Head of caudate nucleus (tissue), 42 donors: ENCODE data around the gene SAE1.
"Not testable (repeated sequence)": the region's sequence is repeated elsewhere in the genome, so short reads cannot be mapped to it uniquely, and the experiment has no call there.

Experiments used
- DNase-seq, 42 donors: peaks; one replicate each; pipeline versions ENCODE4 v3.0.0 to v3.0.0-alpha.2; 2020 to 2021; ENCODE audit warnings: mixed read lengths in 7 of 42
- intact Hi-C: fragments of 100-400 bp; cut with DNase I; formaldehyde crosslinking; loops from one replicate; pipeline ENCODE4 v1.15.0; 2022

Gene SAE1

GRCh38 chr19:47122359-47123335, 8.0 kb upstream of the SAE1 start:
- DNase-seq: peak in 1 of 42 donors; percentile 9
- intact Hi-C loops: no loop called here

GRCh38 chr19:47123406-47123805, 7.2 kb upstream of the SAE1 start:
- intact Hi-C loops: no loop called here
- no peak for DNase-seq

- intact Hi-C loops: loop anchor here (2.0 kb wide), 1 partner anchor 46 kb away; no protein-coding TSS in a partner anchor
- DNase-seq: peak in 6 of 42 donors; percentile 14 to 59 (median 32)
These were observed 5.5 kb upstream of the SAE1 start for GRCh38 chr19:47124937-47125668.

GRCh38 chr19:47125669-47125938, 5.0 kb upstream of the SAE1 start:
- intact Hi-C loops: loop anchor here (2.0 kb wide), 1 partner anchor 47 kb away; no protein-coding TSS in a partner anchor
- no peak for DNase-seq

- intact Hi-C loops: no loop called here
- no peak for DNase-seq
These were observed 1.1 kb upstream of the SAE1 start for GRCh38 chr19:47129579-47129978.

GRCh38 chr19:47130120-47130588, 481 bp upstream of the SAE1 start:
- intact Hi-C loops: loop anchor here (10.0 kb wide), 1 partner anchor 265 kb away; the partner anchor contains the start of gene ARHGAP35
- no peak for DNase-seq

- DNase-seq: no peak
- intact Hi-C loops: loop anchor here (10.0 kb wide), 1 partner anchor 268 kb away; the partner anchor contains the start of gene ARHGAP35
These were observed 1.7 kb downstream of the SAE1 start for GRCh38 chr19:47132194-47132852.

GRCh38 chr19:47133021-47133471, 2.4 kb downstream of the SAE1 start:
- intact Hi-C loops: loop anchor here (10.0 kb wide), 1 partner anchor 268 kb away; the partner anchor contains the start of gene ARHGAP35
- no peak for DNase-seq

- intact Hi-C loops: loop anchor here (10.0 kb wide), 1 partner anchor 270 kb away; the partner anchor contains the start of gene ARHGAP35
- no peak for DNase-seq
These were observed 3.9 kb downstream of the SAE1 start for GRCh38 chr19:47134545-47134944.

- intact Hi-C loops: loop anchor here (10.0 kb wide), 1 partner anchor 270 kb away; the partner anchor contains the start of gene ARHGAP35
These were observed 4.5 kb downstream of the SAE1 start for GRCh38 chr19:47135156-47135555.

GRCh38 chr19:47141252-47141651, 10.6 kb downstream of the SAE1 start:
- intact Hi-C loops: not testable (repeated sequence)
- DNase-seq: peak in 33 of 42 donors; percentile 8 to 75 (median 41)

More at GRCh38 chr19:47135156-47135555, 4.5 kb downstream of the SAE1 start:
- no peak for DNase-seq

GRCh38 chr19:47141695-47142094, 11.1 kb downstream of the SAE1 start:
- no peak for DNase-seq
- intact Hi-C loops: no loop called here

GRCh38 chr19:47142779-47143178, 12.1 kb downstream of the SAE1 start:
- intact Hi-C loops: no loop called here
- DNase-seq: no peak

GRCh38 chr19:47143322-47144073, 12.9 kb downstream of the SAE1 start:
- DNase-seq: peak in 1 of 42 donors; percentile 4
- intact Hi-C loops: no loop called here

- intact Hi-C loops: loop anchor here (5.0 kb wide), 1 partner anchor 98 kb away; no protein-coding TSS in a partner anchor
These were observed 14.0 kb downstream of the SAE1 start for GRCh38 chr19:47144630-47145029.

GRCh38 chr19:47145639-47146486, 15.2 kb downstream of the SAE1 start:
- no peak for DNase-seq
- intact Hi-C loops: loop anchor here (5.0 kb wide), 1 partner anchor 96 kb away; no protein-coding TSS in a partner anchor

More at GRCh38 chr19:47144630-47145029, 14.0 kb downstream of the SAE1 start:
- no peak for DNase-seq

- DNase-seq: no peak
- intact Hi-C loops: loop anchor here (5.0 kb wide), 1 partner anchor 95 kb away; no protein-coding TSS in a partner anchor
These were observed 16.3 kb downstream of the SAE1 start for GRCh38 chr19:47146920-47147319.
